Left forelimb (tissue), 1 donor: ENCODE results near the gene SLC25A51.

Source experiments
- DNase-seq: peaks from one replicate; pipeline ENCODE4 v3.0.0-alpha.2; 2018; ENCODE audit warnings: low spot score

Gene SLC25A51, protein sequence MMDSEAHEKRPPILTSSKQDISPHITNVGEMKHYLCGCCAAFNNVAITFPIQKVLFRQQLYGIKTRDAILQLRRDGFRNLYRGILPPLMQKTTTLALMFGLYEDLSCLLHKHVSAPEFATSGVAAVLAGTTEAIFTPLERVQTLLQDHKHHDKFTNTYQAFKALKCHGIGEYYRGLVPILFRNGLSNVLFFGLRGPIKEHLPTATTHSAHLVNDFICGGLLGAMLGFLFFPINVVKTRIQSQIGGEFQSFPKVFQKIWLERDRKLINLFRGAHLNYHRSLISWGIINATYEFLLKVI

DNA sequence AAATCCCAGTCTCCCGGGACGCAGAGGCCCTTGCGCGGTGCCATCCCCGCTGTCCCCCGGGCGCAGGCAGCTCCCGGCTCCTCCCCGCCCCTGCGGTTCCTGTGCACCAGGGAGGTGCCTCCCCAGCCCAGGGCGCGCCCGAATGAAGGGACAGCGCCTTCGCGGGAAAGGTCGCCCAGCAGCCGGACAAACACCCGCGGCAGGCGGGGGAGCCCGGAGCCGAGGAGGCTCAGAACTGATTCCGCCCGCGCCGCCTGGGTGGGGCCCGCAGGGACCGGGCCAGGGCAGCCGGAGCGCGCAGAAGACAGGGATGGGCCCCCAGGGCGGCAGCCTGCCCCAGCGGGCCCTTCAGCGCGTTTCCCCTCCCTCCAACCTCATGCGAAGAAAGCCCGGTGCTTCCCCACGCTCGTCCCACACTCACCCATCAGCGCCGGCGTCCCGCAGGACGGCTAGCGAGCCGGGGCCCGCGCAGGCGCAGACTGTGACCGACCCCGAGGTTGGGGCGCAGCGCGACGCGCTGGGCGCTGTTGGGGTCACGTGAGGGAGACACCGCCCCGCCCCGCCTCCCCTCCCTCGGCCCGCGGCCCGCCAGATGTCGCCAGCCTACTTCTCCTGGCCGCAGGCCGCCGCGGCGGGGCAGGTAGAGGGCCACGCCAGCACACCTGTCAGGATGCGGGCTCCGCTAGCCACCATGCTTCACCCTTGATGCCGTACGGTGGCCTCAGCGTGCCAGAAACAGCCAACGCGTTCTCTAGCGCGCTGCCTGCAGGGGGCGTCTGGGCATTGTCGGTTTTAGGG, at the start of gene SLC25A51:
SLC25A51 (minus strand) TSS at position 481 of the 798 bp plus-strand sequence. CDS start 15,577 bp downstream, outside the sequence.
- peak; percentile 98 for DNase-seq

DNA sequence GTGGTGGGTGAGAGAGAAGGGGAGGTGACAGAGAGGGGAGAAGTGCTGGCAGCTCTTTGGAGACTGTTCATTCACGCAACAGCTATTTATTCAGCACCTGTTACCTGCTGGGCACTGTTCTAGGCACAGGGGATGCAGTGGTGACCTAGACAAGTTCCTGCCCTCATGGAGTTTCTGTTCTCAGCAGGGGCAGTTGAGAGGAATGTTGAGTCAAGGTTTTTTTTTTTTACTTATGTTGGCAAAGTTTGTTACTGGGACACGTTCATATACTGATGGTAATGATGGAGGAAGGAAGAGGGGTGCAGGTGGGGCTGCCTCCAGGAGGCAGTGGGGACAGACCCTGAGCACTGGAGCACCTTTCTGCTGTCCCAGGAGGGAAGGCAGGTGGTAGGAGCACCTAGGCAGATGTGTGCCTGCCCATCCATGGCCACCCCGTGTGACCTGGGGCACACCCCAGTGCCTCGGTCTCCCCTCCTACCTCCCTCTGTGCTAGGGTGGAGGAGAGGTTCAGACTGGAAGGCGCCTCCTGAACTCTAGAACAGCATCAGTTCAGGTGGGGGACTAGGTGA, 49.4 kb upstream of the SLC25A51 start:
- no peak for DNase-seq

DNA sequence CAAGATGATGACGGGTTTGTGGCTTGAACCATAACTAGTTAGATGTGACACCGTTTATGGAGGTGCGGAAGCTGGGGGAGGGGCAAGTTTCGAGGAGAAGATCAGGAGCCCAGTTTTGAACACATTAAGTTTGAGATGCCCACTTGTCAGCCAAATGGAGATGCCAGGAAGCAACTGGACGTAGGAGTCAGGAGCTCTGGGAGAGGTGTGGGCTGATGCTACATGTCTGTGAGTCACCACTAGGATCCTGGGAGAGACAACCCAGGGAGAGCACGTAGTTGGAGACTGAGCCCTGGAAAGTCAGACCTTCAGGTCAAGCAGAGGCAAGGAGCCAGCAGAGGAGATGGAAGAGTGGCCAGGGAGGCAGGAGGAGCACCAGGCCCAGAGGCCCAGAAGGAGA, 48.8 kb upstream of the SLC25A51 start:
- DNase-seq: no peak

GRCh38 chr9:37951671-37952449, 47.9 kb upstream of the SLC25A51 start:
- no peak for DNase-seq

DNA sequence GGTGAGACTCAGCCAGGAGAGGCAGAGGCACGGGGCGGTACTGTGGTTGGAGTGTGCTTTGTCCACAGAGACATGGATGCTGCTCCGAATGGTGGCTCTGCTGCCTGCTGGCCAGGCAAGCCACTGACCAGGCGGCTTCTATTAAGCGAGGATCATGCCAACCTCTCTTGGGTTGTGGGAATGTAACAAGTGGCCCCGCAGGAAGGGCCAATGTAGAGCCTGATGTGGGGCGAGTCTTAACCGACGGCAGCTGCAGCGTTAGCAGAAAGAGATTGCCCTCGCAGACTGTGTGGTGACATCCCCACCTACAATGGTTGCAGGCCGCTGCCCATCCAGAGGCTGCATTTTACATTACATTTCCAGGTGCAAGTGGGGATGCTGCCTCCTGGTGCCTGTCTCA, 46.6 kb upstream of the SLC25A51 start:
- no peak for DNase-seq

- no peak for DNase-seq
These were observed 45.6 kb upstream of the SLC25A51 start for GRCh38 chr9:37949576-37949975.

DNA sequence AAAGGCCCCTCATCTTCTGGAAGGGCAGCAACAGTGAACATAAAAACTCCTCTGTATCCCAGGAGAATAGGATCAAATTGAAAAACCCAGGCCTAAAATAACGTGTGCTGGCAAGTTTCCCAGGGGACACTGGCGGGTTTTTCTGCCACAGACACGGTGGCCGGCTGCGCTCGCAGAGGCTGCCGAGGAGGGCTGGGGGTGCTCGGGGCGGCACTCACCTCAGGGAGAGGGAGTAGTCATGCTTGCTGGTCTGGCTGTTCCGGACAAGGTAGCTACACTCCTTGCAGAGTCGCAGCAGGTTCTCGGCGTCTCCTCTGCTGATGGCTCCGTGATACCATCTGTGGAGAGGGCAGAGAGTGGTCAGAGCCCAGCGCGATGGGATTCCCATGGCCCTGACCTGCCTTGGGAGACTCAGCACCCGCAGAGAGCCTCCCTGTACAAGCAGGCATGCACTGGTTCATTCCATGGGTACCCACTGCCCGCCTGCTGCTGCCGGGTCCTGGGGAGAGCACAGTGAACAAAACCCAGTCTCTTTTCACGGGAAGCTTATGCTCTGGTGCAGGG, 44.6 kb upstream of the SLC25A51 start:
- DNase-seq: no peak

- DNase-seq: no peak
These were observed 44.0 kb upstream of the SLC25A51 start for GRCh38 chr9:37947977-37948376.

GRCh38 chr9:37947471-37947870, 43.5 kb upstream of the SLC25A51 start:
- DNase-seq: no peak

- no peak for DNase-seq
These were observed 43.0 kb upstream of the SLC25A51 start for GRCh38 chr9:37946971-37947370.

GRCh38 chr9:37946041-37946440, 42.1 kb upstream of the SLC25A51 start:
- DNase-seq: no peak

DNA sequence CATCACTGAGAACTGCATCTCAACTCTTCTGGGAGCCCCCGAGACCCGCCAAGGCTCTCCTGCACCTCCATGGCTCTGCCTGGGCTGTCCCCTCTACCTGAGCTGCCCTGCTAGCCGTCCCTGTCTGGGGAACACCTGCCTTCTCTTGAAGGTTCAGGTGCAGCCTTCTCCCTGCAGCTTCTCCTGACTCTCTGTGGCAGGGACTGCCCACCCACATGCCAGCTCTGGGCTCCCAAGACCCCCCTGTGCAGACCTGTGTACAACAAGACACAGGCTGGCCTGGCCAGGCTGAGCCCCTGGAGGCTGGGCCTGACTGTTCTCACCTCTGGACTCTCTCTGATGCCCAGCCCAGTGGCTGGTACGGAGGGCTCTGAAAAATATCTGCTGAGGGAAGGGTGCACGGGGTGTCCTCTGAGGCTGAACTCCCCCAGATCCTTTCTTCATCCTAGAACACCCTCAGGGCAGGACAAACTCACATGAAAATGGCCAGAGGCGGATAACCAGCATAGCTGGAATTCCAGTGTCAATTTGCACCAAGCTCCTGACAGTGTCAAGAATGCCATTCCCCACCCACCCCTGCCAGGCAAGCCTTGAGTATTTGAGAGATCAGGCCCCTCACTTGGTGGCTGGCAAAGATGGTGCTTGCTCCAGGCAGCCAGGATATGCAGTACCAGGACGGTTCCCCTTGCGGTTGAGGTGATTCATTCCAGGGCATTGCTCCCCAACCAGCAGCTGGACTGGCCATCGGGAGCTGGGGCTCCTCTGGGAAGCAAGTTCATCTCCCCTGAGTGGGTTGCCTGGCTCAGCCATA, 40.9 kb upstream of the SLC25A51 start:
- DNase-seq: no peak

DNA sequence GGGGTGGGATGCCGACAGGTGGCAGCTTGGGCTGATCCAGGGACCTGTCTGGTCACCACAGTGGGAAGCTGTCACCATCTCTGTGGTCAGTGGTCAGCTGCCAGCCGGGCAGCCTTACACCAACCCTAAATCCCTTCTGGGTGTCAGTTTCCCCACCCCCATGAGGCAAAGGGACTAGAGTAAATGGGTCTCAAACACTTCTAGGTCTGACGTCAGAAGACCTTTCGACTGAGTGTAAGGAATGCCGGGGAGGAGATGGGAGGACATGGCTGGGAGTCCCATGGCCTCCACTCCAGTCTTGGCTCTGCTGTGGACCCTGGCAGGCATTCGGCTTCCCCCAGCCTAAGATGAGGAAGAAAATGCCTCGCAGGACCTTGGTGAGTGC, 40.3 kb upstream of the SLC25A51 start:
- no peak for DNase-seq

GRCh38 chr9:37943345-37944265, 39.7 kb upstream of the SLC25A51 start:
- DNase-seq: no peak

DNA sequence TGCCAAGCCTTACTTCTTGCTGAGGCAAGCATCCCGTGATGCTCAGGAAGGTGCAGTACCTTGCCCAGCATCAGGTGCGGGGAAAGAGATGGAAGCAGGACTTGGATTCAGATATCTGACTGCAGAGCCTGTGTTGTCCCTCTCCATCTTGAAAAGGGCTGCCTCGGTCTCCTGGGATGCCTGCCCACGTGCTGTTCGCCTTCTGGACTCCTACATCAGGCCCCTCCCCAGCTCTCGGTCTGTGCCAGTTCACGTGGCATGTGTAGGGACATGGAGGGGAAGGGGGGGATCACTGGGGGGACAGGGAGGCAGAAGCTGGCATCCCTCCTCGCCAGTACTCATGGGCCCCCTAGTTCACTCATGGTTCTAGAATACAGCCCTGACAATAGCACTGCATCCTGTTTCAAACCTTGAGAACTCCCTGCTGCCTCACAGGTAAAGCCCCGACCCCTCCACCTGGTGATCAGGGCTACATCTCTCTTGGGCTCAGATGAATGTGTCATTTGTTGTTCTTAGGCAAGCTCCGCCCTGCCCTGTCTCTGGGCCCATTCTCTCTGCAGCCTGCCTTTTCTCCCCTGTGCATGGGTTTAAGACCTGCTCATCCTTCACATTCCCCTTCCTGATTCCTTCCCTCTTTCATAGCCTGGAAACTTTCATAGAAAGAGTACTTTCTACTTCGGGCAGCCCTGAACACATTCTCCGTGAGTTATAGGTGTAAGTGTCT, 38.9 kb upstream of the SLC25A51 start:
- DNase-seq: no peak

DNA sequence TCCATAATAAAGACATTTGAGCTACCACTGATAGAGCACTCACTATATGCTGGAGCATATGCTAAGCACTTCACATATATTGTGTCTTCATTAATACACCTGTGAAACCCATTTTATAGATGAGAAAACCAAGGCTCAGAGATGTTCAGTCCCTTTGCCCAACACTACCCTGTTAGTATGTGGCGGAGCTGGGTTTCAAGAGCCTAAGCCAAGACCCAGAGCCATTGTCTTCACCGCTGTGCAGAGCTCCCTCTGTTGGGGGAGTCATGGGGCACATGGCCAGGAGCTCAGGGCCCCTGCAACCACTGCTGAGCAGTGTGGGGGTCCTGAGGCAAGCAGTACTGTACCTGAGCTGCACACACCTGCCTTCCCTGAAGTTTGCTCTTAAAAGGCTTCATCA, 37.3 kb upstream of the SLC25A51 start:
- DNase-seq: no peak

GRCh38 chr9:37939575-37940095, 35.7 kb upstream of the SLC25A51 start:
- DNase-seq: no peak

DNA sequence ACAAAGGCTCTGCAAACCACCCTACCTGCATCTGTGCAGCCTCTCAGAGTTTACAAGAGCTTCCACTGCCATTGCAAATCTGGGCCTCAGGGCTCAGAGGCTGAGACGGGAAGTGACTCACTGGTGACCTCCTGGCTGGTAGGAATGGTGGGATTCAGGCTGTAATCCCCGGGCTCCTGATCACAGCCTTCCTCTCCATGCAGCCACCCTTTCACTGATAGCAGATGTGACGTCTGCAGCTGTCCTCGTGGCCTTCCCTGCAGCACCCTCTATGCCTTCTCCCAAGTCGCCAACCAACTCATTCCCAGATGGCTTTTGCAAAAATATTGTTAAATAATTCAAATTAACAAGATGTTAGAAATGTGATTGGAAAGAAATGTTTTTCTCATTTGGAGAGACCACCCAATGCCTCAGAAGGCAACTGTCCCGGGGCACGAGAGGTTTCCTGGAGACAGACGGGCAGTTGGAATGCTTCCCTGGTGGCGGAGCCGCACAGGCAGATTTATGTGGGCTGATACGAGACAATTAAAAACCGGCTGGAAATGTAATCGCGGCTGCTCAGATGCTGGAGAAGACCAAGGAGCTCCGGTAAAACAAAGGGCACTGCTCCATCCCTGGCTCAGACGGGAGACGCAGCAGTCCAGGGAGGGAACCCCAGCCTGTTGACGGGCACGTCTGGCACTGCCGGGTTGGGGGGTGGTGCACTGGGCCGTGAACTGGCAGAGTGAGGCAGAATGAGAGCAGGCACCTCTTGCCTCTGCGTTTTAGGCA, 34.4 kb upstream of the SLC25A51 start:
- no peak for DNase-seq
